ENCODE results near the gene SYNGR4.
"Not testable (repeated sequence)": the region's sequence is repeated elsewhere in the genome, so short reads cannot be mapped to it uniquely, and the experiment has no call there.

Gene SYNGR4

DNA sequence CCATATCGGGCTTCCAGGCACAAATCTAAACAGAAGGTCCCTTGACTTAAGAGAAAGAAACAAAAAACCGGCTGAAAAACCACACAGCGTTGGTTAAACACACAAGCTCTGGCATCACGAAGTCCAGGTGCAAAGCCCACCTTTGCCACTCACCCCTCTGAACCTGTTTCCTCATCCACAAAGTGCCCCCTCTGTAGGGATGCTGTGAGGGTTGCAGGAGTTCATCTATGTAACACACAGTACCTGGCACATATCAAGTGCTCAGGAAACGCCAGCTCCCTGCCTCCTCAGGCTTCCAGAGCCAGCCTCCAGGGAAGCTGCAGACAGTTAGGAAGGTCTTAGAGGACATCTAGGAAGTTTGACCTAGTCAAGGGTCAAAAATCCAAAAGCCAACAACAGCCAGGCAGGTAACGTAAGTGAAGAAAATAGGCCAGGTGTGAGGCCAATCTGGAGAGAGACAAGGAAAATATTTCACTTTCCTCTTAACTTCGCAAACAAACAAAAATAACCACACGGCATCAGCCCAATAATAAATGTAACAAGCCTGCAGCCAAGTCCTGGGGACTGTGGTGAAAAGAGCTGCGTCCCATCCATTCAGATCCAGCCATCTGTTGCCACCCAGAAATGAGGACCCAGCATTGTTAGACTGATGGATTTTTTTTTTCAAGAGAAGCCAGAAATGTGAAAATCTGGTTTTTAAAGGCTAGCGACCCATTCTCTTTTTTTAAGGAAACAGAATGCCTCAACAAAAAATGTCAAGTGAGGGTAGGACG lies 17.2 kb downstream of the SYNGR4 start:
- no peaks in the 10 kb centered on the region for H3K4me1 ChIP-seq (ENCODE audit: insufficient read depth, low read length)
- no peaks in the 10 kb centered on the region for H3K27me3 ChIP-seq (ENCODE audit: insufficient read depth, low read length)
- peaks cover 50% of the 10 kb centered on the region for H3K36me3 ChIP-seq (ENCODE audit: insufficient read depth, low read depth, low read length)

DNA sequence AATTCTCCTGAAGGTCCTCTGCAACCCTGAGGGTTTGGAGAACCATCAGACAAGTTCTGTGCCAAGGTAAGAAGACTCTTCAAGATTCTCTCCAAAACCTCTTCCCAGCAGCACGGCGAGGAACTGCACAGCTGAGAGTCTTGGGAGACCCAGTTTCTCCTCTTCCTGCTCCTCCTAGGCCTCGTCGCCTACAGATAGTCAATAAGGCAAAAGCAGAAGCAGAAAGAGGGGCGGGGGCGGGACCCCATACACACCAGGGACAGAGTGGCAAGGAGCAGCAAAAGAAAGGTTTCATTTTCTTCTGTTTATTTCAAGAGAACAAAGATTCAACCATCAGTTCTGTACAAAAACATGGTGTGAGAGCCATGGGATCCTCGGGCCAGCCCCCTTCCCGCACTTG lies 18.1 kb downstream of the SYNGR4 start:
- no peaks in the 10 kb centered on the region for H3K9me3 ChIP-seq (ENCODE audit: insufficient read depth, low read depth, low read length)
- H3K27ac ChIP-seq (ENCODE audit: low read length): no peak overlapping the region
- no peak overlapping the region for H3K9ac ChIP-seq (ENCODE audit: low read depth, low read length)
- H3K4me3 ChIP-seq (ENCODE audit: low read length): no peak overlapping the region
- peaks cover 59% of the 10 kb centered on the region for H3K36me3 ChIP-seq (ENCODE audit: insufficient read depth, low read depth, low read length)
- H3K4me1 ChIP-seq (ENCODE audit: insufficient read depth, low read length): no peaks in the 10 kb centered on the region
- no peaks in the 10 kb centered on the region for H3K27me3 ChIP-seq (ENCODE audit: insufficient read depth, low read length)

More for the DNA sequence above, 17.2 kb downstream of the SYNGR4 start:
- Histone ChIP-seq H3K27ac (ENCODE audit: low read length) (no peak overlapping the region), H3K9me3 (ENCODE audit: insufficient read depth, low read depth, low read length) (no peaks in the 10 kb centered on the region), H3K4me3 (ENCODE audit: low read length) (no peak overlapping the region), H3K9ac (ENCODE audit: low read depth, low read length) (no peak overlapping the region)

DNA sequence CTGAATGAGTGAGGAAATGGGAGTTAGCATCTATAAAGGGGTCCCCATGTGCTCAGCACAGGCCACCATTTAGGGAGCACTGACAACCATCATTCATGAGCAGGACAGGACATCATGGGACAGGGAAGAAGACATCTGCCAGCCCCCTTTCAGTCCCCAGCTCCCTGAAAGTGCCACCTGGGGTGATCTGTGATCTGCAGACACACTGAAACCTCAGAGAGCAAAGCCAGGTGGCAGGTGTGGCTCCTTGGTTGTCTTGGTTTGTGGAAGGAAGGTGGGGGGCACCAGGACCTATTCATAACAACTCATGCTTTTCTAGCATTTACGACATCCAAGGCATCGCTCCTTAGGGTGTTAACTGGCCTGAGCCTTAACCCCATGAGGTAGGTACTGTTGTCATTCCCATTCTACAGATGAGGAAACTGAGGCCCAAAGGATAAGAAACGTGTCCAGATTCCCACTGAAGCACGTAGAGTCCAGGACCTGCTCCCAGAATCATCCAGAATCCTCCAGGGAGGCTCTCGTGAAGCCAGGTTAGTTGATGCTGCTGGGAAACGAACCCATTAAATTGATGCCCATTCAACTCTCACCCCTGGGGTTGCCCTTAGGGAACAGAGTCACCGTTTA lies 21.4 kb downstream of the SYNGR4 start:
- Histone ChIP-seq H3K4me1 (ENCODE audit: insufficient read depth, low read length) (no peaks in the 10 kb centered on the region), H3K36me3 (ENCODE audit: insufficient read depth, low read depth, low read length) (peaks cover 81% of the 10 kb centered on the region)

DNA sequence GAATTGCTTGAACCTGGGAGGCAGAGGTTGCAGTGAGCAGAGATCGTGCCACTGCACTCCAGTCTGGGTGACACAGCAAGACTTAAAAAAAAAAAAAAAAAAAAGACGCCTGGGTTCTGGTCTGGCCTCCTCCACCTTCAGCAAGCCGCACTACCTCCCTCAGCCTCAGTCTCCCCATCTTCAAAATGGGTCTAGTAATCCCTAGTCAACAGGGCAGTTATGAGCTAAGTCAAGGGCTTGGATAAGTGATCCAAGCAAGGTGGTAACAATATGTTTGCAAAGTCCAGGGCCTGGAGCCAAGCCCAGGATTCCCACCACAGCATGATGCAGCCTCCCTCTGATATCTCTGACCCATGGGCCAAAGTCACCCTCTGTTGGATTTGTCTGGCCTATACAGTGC lies 22.8 kb downstream of the SYNGR4 start:
- H3K4me3 ChIP-seq (ENCODE audit: low read length): no peak overlapping the region
- H3K27ac ChIP-seq (ENCODE audit: low read length): no peak overlapping the region
- peaks cover 72% of the 10 kb centered on the region for H3K36me3 ChIP-seq (ENCODE audit: insufficient read depth, low read depth, low read length)
- H3K9me3 ChIP-seq (ENCODE audit: insufficient read depth, low read depth, low read length): no peaks in the 10 kb centered on the region
- no peaks in the 10 kb centered on the region for H3K4me1 ChIP-seq (ENCODE audit: insufficient read depth, low read length)
- no peaks in the 10 kb centered on the region for H3K27me3 ChIP-seq (ENCODE audit: insufficient read depth, low read length)
- H3K9ac ChIP-seq (ENCODE audit: low read depth, low read length): no peak overlapping the region

More for the DNA sequence above, 21.4 kb downstream of the SYNGR4 start:
- Histone ChIP-seq H3K4me3 (ENCODE audit: low read length) (no peak overlapping the region), H3K27me3 (ENCODE audit: insufficient read depth, low read length) (no peaks in the 10 kb centered on the region), H3K9ac (ENCODE audit: low read depth, low read length) (no peak overlapping the region), H3K27ac (ENCODE audit: low read length) (no peak overlapping the region), H3K9me3 (ENCODE audit: insufficient read depth, low read depth, low read length) (no peaks in the 10 kb centered on the region)

DNA sequence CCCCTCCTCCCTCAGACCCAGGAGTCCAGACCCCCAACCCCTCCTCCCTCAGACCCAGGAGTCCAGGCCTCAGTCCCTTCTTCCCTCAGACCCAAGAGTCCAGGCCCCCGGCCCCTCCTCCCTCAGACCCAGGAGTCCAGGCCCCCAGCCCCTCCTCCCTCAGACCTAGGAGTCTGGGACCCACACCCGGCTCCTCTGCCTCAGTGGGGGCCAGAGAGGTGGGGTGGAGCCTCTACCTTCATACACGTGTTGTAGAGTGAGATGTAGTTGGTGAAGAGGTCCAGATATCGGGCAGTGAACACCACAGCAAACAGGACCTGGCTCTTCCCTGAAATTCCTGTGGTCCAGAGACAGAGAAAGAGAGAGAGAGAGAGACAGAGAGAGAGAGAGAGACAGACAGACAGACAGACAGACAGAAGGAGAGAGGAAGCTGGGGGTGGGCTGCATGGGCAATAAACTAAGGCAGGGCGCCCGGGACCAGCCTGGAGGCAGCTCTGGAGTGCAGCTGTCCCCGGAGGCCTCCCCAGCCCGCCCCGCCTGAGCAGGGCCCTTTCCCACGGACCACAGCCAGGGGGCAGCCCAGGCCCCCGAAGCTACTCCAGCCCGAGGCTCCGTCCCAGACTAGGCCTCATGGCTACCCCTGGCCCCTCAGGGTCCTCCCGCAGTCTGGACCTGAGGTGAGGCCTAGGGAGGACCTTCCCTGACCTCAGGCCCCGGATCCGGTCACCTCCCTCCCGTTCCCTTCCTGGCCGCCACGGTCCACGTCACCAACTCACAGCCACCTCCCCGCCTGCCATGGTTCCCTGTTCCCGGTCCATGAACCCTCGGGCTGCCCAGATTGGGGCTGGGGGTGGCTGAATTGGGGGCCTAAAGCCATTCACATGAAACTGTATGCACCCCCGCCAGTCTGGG lies 26.3 kb downstream of the SYNGR4 start:
- Histone ChIP-seq H3K9ac (ENCODE audit: low read depth, low read length) (peak overlapping the region; percentile 97), H3K4me3 (ENCODE audit: low read length) (peak overlapping the region; percentile 97), H3K36me3 (ENCODE audit: insufficient read depth, low read depth, low read length) (peaks cover 40% of the 10 kb centered on the region), H3K9me3 (ENCODE audit: insufficient read depth, low read depth, low read length) (no peaks in the 10 kb centered on the region), H3K27me3 (ENCODE audit: insufficient read depth, low read length) (peaks cover 32% of the 10 kb centered on the region), H3K27ac (ENCODE audit: low read length) (peak overlapping the region; percentile 90), H3K4me1 (ENCODE audit: insufficient read depth, low read length) (peaks cover 4% of the 10 kb centered on the region; the same call in 1 of the 2 replicates)

DNA sequence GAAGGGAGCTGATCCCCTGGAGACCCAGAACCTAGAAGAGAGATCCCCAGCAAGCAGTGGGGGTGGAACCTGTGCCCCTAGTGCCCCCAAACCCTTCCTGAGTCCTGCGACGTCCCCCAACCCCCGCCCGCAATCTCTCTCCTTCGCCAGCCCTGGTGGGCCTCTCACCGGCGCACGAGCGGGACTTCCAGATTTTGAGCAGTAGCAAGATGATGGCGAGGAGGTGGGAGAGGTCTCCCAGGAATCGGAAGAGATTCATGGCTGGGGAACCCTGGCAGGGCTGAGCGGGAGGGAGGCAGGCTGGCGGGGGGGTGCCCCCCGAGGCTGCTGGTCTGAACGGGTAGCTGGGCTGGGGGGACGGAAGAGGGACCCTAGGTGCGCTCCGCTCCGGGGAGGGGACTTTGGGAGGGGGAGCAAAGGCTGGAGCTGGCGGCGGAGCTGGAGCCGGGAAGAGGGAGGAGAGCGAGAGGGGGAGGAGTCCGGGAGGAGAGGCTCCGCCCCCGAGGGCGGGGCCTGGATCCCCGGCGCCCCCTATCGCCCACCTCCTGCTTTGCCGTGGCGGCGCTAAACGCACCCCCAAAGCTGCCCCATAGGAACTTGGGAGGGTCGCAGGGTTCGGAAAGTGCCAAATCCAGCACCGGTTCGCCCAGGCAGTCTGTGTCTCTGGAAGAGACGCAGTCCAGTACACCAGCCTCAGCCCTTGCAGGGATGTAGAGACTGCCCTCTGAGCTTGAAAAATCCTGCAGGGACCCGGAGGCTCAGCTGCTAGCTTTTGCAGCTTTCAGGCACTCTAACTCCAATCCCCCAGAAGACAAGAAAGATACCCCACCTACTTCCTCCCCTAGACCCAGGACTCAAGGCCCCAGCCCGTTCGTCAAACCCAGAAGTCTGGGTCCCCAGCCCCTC lies 27.2 kb downstream of the SYNGR4 start, which contains the start of gene KDELR1:
TSS of gene KDELR1 (minus strand) at position 452 of the 906 bp plus-strand sequence. CDS start at position 259, 193 bp downstream.
- H3K4me3 ChIP-seq (ENCODE audit: low read length): peak within 1 kb of the TSS; percentile 97
- H3K36me3 ChIP-seq (ENCODE audit: insufficient read depth, low read depth, low read length): peaks cover 31% of the 10 kb centered on the region
- H3K9me3 ChIP-seq (ENCODE audit: insufficient read depth, low read depth, low read length): no peaks in the 10 kb centered on the region
- peaks cover 41% of the 10 kb centered on the region for H3K27me3 ChIP-seq (ENCODE audit: insufficient read depth, low read length)
- H3K4me1 ChIP-seq (ENCODE audit: insufficient read depth, low read length): peaks cover 4% of the 10 kb centered on the region; the same call in 1 of the 2 replicates
- peak within 1 kb of the TSS; percentile 97 for H3K9ac ChIP-seq (ENCODE audit: low read depth, low read length)
- H3K27ac ChIP-seq (ENCODE audit: low read length): peak within 1 kb of the TSS; percentile 90

DNA sequence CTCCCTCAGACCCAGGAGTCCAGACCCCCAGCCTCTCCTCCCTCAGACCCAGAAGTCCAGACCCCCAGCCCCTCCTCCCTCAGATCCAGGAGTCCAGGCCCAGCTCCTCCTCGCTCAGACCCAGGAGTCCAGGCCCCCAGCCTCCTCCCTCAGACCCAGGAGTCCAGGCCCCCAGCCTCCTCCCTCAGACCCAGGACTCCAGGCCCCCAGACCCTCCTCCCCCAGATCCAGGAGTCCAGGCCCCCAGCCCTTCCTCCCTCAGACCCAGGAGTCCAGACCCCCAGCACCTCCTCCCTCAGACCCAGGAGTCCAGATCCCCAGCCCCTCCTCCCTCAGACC lies 27.8 kb downstream of the SYNGR4 start:
- H3K27me3 ChIP-seq (ENCODE audit: insufficient read depth, low read length): peaks cover 47% of the 10 kb centered on the region
- H3K36me3 ChIP-seq (ENCODE audit: insufficient read depth, low read depth, low read length): peaks cover 25% of the 10 kb centered on the region
- H3K27ac ChIP-seq (ENCODE audit: low read length); H3K4me1 ChIP-seq (ENCODE audit: insufficient read depth, low read length); H3K9me3 ChIP-seq (ENCODE audit: insufficient read depth, low read depth, low read length); H3K9ac ChIP-seq (ENCODE audit: low read depth, low read length); H3K4me3 ChIP-seq (ENCODE audit: low read length): not testable (repeated sequence)

DNA sequence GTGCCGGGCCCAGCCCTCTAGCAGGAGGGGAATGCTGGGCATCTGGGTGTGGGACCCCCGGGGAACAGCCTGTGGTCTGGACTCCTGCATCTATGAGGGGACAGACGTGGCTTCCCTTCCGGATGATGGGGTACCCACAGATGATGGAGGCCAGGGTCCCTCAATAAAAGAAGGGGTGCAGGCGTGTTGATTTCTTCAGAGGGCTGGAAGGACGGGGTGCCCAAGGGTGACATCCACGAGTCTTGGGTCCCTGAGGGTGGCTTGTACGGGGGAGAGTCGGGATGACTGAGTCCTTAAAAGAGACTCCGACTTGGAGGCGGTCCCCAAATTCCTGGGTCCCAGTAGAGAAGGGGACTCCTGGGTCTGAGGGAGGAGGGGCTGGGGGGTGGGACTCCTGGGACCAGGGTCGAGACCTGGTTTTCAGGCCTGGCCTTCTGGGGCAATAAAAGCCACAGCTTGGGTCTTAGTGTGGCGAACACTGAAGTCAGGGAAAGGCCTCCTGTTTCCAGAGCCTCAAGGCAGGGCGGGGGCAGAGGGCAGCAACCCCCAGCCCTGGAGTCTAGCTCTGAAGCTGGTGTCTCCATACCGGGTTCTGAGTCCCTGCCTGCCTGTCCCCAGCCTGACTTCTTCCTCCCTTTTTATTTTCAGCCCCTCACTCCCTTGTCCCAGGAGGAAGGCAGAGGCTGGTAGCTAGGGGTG lies 28.8 kb downstream of the SYNGR4 start:
- peaks cover 15% of the 10 kb centered on the region for H3K36me3 ChIP-seq (ENCODE audit: insufficient read depth, low read depth, low read length)
- peaks cover 9% of the 10 kb centered on the region; the same call in 1 of the 2 replicates for H3K4me1 ChIP-seq (ENCODE audit: insufficient read depth, low read length)
- peak overlapping the region; percentile 58; the same call in 1 of the 2 replicates for H3K4me3 ChIP-seq (ENCODE audit: low read length)
- H3K9me3 ChIP-seq (ENCODE audit: insufficient read depth, low read depth, low read length): no peaks in the 10 kb centered on the region
- no peak overlapping the region for H3K9ac ChIP-seq (ENCODE audit: low read depth, low read length)
- H3K27ac ChIP-seq (ENCODE audit: low read length): no peak overlapping the region
- peaks cover 57% of the 10 kb centered on the region for H3K27me3 ChIP-seq (ENCODE audit: insufficient read depth, low read length)

DNA sequence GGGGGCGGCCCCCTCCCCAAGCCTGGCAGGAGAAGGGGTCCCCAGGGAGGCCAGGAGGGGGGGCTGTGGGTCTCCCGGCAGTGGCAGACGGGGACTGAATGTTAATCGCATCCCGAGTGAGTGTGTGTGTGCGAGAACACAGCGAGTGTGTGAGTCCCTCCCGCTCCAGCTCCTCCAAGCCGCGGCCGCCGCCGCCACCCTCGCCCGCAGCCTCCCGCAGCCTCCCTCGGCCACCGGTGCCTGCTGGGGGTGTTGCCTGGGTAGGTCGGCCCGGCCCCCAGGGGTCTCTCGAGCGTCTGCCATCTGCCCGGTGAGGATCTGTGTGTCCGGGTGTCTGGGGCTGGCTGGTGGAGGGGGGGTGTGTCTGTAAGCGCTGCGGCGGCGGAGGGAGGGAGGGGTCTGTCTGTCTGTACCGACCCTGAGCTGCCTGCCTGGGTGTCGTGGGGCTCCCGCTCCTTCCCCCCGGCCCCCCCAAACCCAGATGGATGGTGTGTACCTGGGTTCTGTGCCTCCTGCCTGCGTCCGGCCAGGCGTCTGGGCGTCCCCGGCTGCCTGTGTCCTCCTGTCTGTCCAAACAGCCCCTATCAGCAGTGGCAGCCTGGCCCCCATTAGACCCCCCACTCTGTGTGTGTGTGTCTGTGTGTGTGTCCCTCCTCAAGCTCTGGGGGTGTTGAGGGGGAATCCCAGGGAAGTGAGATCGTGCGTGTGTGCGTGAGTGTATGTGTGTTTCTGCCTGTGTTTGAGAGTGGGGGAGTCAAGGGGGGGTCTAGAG lies 29.6 kb downstream of the SYNGR4 start, which contains the start of gene GRIN2D:
TSS of gene GRIN2D (plus strand) at position 110 of the 772 bp plus-strand sequence. CDS start 4,725 bp downstream, outside the sequence.
- H3K4me1 ChIP-seq (ENCODE audit: insufficient read depth, low read length): peaks cover 9% of the 10 kb centered on the region; the same call in 1 of the 2 replicates
- no peak within 1 kb of the TSS for H3K27ac ChIP-seq (ENCODE audit: low read length)
- H3K27me3 ChIP-seq (ENCODE audit: insufficient read depth, low read length): peaks cover 60% of the 10 kb centered on the region
- H3K9ac ChIP-seq (ENCODE audit: low read depth, low read length): peak within 1 kb of the TSS; percentile 41; the same call in 1 of the 2 replicates
- H3K36me3 ChIP-seq (ENCODE audit: insufficient read depth, low read depth, low read length): peaks cover 7% of the 10 kb centered on the region
- H3K9me3 ChIP-seq (ENCODE audit: insufficient read depth, low read depth, low read length): no peaks in the 10 kb centered on the region
- H3K4me3 ChIP-seq (ENCODE audit: low read length): peak within 1 kb of the TSS; percentile 58; the same call in 1 of the 2 replicates

All from iPS-20b (cell line).